Measurements from ENCODE around the gene UTP4. TPM values are rescaled to one million over a fixed set of nuclear protein-coding genes. Genes with fewer than 3 reads are reported as not detected.

Gene UTP4
- total RNA-seq, 2 experiments from 2014 or later = 21.1 to 67.3 TPM

GRCh38 chr16:69115837-69116236, 16.6 kb upstream of the UTP4 start:
- no peak overlapping the region for H3K4me2 ChIP-seq (ENCODE audit: low read length)
- no peak overlapping the region for H2AFZ ChIP-seq (ENCODE audit: low read length)
- intact Hi-C loops (cut with micrococcal nuclease; ENCODE audit: unreplicated experiment) = no loop called here
- no peaks in the 10 kb centered on the region for H3K4me1 ChIP-seq (ENCODE audit: insufficient read depth, low read length, poor library complexity, severe bottlenecking)
- POLR2A ChIA-PET = no interaction called here
- peaks cover 60% of the 10 kb centered on the region for H3K36me3 ChIP-seq (ENCODE audit: insufficient read depth, low read length)
- H3K79me2 ChIP-seq (ENCODE audit: insufficient read depth, low read depth, low read length) = no peaks in the 10 kb centered on the region
- H3K9me3 ChIP-seq (ENCODE audit: low read length) = no peaks in the 10 kb centered on the region
- DNase-seq (ENCODE audit: low spot score) = no peak
- TF ChIP-seq, protein P1, sequence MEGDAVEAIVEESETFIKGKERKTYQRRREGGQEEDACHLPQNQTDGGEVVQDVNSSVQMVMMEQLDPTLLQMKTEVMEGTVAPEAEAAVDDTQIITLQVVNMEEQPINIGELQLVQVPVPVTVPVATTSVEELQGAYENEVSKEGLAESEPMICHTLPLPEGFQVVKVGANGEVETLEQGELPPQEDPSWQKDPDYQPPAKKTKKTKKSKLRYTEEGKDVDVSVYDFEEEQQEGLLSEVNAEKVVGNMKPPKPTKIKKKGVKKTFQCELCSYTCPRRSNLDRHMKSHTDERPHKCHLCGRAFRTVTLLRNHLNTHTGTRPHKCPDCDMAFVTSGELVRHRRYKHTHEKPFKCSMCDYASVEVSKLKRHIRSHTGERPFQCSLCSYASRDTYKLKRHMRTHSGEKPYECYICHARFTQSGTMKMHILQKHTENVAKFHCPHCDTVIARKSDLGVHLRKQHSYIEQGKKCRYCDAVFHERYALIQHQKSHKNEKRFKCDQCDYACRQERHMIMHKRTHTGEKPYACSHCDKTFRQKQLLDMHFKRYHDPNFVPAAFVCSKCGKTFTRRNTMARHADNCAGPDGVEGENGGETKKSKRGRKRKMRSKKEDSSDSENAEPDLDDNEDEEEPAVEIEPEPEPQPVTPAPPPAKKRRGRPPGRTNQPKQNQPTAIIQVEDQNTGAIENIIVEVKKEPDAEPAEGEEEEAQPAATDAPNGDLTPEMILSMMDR (conservative IDR thresholded peaks at IDR 0.05; ENCODE audit: low read length) = no peak
- TF ChIP-seq EZH2phosphoT487 (IDR thresholded peaks at IDR 0.05; ENCODE audit: borderline replicate concordance, low read depth, low read length) = no peak
- no peak overlapping the region for H3K4me3 ChIP-seq (ENCODE audit: low read depth, low read length, poor library complexity, severe bottlenecking)
- CTCF ChIA-PET (ENCODE audit: unreplicated experiment) = no interaction called here
- no peak overlapping the region for H3K27ac ChIP-seq (ENCODE audit: low read depth, low read length, poor library complexity, severe bottlenecking)
- H4K20me1 ChIP-seq (ENCODE audit: insufficient read depth, low read length) = no peaks in the 10 kb centered on the region
- H3K9me2 ChIP-seq (ENCODE audit: insufficient read depth, low read length) = no peaks in the 10 kb centered on the region
- no TSS peak for BruUV-seq (replicated peaks)

DNA sequence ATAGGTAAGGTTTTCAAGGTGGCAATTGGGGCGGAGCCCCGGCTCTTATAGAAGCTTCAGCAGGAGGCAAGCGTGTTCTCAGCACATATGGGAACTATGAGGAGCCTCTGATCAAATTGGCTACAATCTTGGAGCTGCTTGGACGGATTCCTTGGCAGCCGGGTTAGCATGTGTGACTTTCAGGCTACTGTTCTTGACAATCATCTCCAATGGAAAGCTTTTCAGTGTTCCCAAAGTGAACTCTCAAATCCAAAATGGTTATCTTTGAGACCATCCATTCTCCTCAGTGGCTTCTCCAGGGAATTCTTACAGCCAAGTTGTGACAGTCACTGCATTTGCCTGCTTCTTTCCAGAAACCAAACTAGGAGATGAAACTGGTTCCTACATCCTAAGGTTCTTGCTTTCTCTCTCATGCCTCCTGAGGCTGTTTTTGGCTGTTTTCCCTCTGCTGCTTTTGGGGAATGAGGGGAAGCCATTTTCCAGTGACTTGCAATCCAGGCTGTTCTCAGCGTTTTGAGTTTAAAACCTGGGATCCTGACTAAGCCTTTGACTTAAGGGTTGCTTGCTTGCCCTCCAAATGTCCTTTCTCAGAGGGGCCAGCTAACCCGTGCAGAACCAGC, 16.1 kb upstream of the UTP4 start:
- Histone ChIP-seq H3K9me3 (ENCODE audit: low read length) (no peaks in the 10 kb centered on the region), H3K27ac (ENCODE audit: low read depth, low read length, poor library complexity, severe bottlenecking) (no peak overlapping the region), H3K9me2 (ENCODE audit: insufficient read depth, low read length) (no peaks in the 10 kb centered on the region), H3K4me3 (ENCODE audit: low read depth, low read length, poor library complexity, severe bottlenecking) (no peak overlapping the region), H2AFZ (ENCODE audit: low read length) (no peak overlapping the region), H3K4me2 (ENCODE audit: low read length) (no peak overlapping the region), H3K36me3 (ENCODE audit: insufficient read depth, low read length) (peaks cover 65% of the 10 kb centered on the region), H3K79me2 (ENCODE audit: insufficient read depth, low read depth, low read length) (no peaks in the 10 kb centered on the region), H4K20me1 (ENCODE audit: insufficient read depth, low read length) (no peaks in the 10 kb centered on the region), H3K4me1 (ENCODE audit: insufficient read depth, low read length, poor library complexity, severe bottlenecking) (no peaks in the 10 kb centered on the region)
- DNase-seq (ENCODE audit: low spot score) = no peak
- TF ChIP-seq EZH2phosphoT487 (IDR thresholded peaks at IDR 0.05; ENCODE audit: borderline replicate concordance, low read depth, low read length) = no peak
- ChIA-PET POLR2A (no interaction called here), CTCF (ENCODE audit: unreplicated experiment) (no interaction called here)
- intact Hi-C loops (cut with micrococcal nuclease; ENCODE audit: unreplicated experiment) = no loop called here
- no TSS peak for BruUV-seq (replicated peaks)

DNA sequence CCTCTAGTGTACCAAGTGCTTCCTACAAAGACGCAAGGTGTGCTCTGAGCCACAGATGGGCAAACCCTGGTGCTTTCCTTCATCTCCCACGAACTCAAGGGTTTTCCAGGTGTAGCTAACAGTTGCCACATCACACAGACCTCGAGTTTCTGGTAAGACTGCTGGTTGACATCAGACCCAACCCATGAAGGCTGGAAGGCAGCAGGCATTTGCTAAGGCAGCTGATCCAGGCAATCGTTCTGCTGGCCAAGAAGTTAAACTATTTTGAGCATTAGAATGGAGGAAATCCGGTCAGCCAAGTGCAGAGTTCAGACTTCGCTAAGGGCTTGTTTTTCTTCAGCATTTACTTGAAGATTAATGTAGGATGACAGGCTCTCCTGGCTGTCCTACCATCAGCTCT, 15.5 kb upstream of the UTP4 start:
- Histone ChIP-seq H3K4me1 (ENCODE audit: insufficient read depth, low read length, poor library complexity, severe bottlenecking) (no peaks in the 10 kb centered on the region), H3K79me2 (ENCODE audit: insufficient read depth, low read depth, low read length) (no peaks in the 10 kb centered on the region), H2AFZ (ENCODE audit: low read length) (no peak overlapping the region), H3K36me3 (ENCODE audit: insufficient read depth, low read length) (peaks cover 68% of the 10 kb centered on the region), H3K9me2 (ENCODE audit: insufficient read depth, low read length) (no peaks in the 10 kb centered on the region), H3K4me3 (ENCODE audit: low read depth, low read length, poor library complexity, severe bottlenecking) (no peak overlapping the region), H3K27ac (ENCODE audit: low read depth, low read length, poor library complexity, severe bottlenecking) (no peak overlapping the region), H3K9me3 (ENCODE audit: low read length) (no peaks in the 10 kb centered on the region), H4K20me1 (ENCODE audit: insufficient read depth, low read length) (no peaks in the 10 kb centered on the region), H3K4me2 (ENCODE audit: low read length) (no peak overlapping the region)
- intact Hi-C loops (cut with micrococcal nuclease; ENCODE audit: unreplicated experiment) = no loop called here
- ChIA-PET POLR2A (interaction anchor here (0.7 kb wide), 2 partner anchors 116 to 1908 kb away, joined by 3 to 4 read pairs; no protein-coding TSS in a partner anchor), CTCF (ENCODE audit: unreplicated experiment) (no interaction called here)
- no TSS peak for BruUV-seq (replicated peaks)
- no peak for DNase-seq (ENCODE audit: low spot score)
- TF ChIP-seq, protein P1 (conservative IDR thresholded peaks at IDR 0.05; ENCODE audit: low read length) = no peak
- TF ChIP-seq EZH2phosphoT487 (IDR thresholded peaks at IDR 0.05; ENCODE audit: borderline replicate concordance, low read depth, low read length) = no peak

Measured in OCI-LY7 (cell line).